SK-N-MC (cell line): ENCODE measurements around the gene DGUOK.

Experiments
- EZH2 ChIP-seq: fragments of 200-600 bp; sonication (generic); IDR thresholded peaks from one replicate; pipeline ENCODE4 v1.6.1; 2017; ENCODE audit warnings: antibody characterized with exemption
- POLR2AphosphoS5 ChIP-seq: IDR thresholded peaks from 2 replicates; pipeline ENCODE4 v1.6.1; 2012; ENCODE audit warnings: mild to moderate bottlenecking, low read depth, low read length, borderline replicate concordance

DNA sequence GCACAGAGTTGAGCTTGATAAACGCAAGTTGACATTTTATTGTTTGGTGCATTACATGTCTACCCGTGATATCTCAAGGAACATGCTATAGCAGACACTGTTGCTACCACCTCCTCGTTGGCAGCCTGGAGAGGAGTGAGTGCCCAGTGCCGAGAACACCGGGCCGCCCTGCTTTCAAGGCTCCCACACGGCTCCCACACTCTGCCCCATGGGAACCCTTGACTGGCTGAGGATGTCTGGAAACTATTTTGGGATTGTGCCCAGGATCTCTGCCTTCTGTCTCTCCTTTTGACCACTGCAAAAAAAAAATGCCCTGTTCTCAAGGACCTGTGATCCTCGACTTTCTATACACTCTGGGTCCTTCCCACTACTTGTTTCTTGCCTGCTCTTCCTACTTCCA lies 79.1 kb downstream of the DGUOK start:
- no peak for TF ChIP-seq POLR2AphosphoS5
- TF ChIP-seq EZH2 = no peak
